T-helper 1 cell treated with Interleukin-12 subunit alpha and Interleukin-12 subunit beta and Interleukin-4 antibody, amounts not matched to agents 30 μg/mL and 1 μg/mL, for 36 hours (primary cell): ENCODE results near the gene CEP170B.
"Not testable (repeated sequence)": the region's sequence is repeated elsewhere in the genome, so short reads cannot be mapped to it uniquely, and the experiment has no call there.

Experiments
- H3K27ac Mint-ChIP-seq: one replicate; pipeline ENCODE4 v1.8.0; 2021; ENCODE audit warnings: mild to moderate bottlenecking, mixed read lengths
- H3K27me3 Mint-ChIP-seq: one replicate; pipeline ENCODE4 v1.8.0; 2021; ENCODE audit warnings: low read depth, mixed read lengths
- H3K36me3 Mint-ChIP-seq: one replicate; pipeline ENCODE4 v1.8.0; 2021; ENCODE audit warnings: low read depth, mixed read lengths
- H3K4me1 Mint-ChIP-seq: one replicate; pipeline ENCODE4 v1.8.0; 2021; ENCODE audit warnings: low read depth, mixed read lengths
- H3K4me3 Mint-ChIP-seq: one replicate; pipeline ENCODE4 v1.8.0; 2021; ENCODE audit warnings: mild to moderate bottlenecking, moderate library complexity, mixed read lengths
- H3K9me3 Mint-ChIP-seq: one replicate; pipeline ENCODE4 v1.8.0; 2021; ENCODE audit warnings: mixed read lengths

CEP170B gene

GRCh38 chr14:104938436-104938835 lies 73.4 kb downstream of the CEP170B start:
- peaks cover 21% of the 10 kb centered on the region for H3K27me3 Mint-ChIP-seq
- H3K4me3 Mint-ChIP-seq: no peak overlapping the region
- no peaks in the 10 kb centered on the region for H3K36me3 Mint-ChIP-seq
- no peak overlapping the region for H3K27ac Mint-ChIP-seq
- peaks cover 2% of the 10 kb centered on the region for H3K4me1 Mint-ChIP-seq
- no peaks in the 10 kb centered on the region for H3K9me3 Mint-ChIP-seq

DNA sequence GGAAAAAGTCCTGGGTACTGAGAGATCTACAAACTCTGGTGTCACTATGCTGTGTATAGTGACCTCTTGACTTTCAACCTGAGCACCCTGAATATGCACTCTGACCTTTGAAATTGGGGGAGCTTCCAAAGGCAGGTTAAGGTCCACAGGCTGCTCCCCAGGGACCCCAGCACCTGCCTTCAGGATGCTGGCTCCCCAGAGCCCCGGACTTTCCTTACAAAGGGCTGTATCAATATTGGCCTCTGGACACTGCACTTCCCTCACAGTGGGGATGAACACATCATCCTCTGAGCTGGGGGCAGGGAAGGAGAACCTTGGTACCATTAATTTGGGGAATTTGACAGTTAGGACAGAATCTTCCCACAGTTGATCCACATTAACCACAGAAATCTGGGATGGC lies 73.9 kb downstream of the CEP170B start:
- peaks cover 2% of the 10 kb centered on the region for H3K4me1 Mint-ChIP-seq
- H3K27ac Mint-ChIP-seq: no peak overlapping the region
- H3K36me3 Mint-ChIP-seq: no peaks in the 10 kb centered on the region
- H3K4me3 Mint-ChIP-seq: no peak overlapping the region
- no peaks in the 10 kb centered on the region for H3K9me3 Mint-ChIP-seq
- H3K27me3 Mint-ChIP-seq: peaks cover 21% of the 10 kb centered on the region

DNA sequence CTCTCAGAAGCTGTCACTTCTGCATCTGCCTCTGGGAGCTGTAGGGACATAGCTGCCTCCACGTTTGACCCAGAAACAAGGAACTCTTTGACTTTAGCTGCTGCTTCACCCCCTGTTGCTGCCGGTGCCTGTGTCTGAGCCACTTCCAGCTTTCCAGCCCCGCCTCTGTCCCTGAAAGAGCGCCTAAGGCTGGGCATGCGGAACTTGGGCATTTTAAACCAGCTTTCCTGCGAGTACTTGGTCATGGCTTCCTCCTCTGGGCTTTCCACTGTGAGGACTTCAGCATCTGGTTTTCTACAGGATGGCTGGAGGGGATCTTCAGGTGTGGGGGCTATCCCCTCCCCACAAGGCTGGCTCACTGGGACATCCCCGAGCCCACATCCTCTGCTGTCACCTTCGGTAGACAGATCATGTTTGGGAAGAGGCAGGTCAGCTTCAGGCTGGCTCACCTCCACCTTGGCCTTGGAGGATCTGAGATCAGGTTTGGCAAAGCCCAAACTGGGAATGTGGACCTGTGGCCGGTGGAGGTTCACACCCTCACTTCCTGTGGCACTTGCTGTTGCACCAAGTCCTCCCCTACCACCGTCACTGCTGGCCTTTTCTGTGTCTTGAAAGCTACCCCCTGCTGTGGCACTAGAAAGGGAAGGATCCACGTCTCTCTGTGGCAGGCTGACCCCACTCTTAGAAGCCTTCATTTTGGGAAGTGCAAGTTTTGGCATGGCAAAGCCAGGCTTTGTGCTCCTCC lies 74.8 kb downstream of the CEP170B start:
- Mint-ChIP-seq H3K27me3 (peaks cover 15% of the 10 kb centered on the region), H3K27ac (no peak overlapping the region), H3K4me3 (no peak overlapping the region), H3K36me3 (no peaks in the 10 kb centered on the region), H3K4me1 (no peaks in the 10 kb centered on the region), H3K9me3 (no peaks in the 10 kb centered on the region)

DNA sequence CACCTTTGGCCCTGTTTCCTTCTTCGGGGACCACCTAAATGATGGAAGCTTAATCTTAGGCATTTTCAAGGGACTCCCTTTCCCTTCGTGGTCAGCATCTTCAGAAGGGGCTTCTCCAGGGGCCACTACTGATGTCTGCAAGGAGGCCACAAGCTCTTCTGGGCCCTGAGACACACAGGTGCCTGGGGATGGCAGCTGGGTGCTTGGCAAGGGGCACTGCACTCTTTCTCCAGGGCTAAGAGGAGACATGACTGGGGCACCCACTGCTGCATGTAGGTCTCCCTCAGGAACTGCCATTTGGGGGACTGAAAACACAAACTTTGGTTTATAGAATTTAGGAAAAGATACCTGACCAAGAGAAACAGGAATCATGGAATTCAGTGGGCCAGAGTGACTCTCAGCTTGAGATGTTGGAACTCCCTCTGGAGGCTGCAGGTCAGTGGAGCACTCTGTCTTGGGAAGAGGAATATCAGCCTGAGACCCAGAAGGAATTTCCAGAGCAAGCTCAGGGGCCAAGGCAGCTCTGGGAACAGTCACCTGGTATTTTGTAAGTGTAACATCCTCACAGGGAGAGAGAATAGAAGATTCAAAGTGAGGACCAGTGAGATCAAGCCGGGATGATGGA lies 75.6 kb downstream of the CEP170B start:
- Mint-ChIP-seq H3K4me3 (no peak overlapping the region), H3K9me3 (no peaks in the 10 kb centered on the region), H3K4me1 (no peaks in the 10 kb centered on the region), H3K27ac (no peak overlapping the region), H3K27me3 (peaks cover 10% of the 10 kb centered on the region), H3K36me3 (no peaks in the 10 kb centered on the region)

DNA sequence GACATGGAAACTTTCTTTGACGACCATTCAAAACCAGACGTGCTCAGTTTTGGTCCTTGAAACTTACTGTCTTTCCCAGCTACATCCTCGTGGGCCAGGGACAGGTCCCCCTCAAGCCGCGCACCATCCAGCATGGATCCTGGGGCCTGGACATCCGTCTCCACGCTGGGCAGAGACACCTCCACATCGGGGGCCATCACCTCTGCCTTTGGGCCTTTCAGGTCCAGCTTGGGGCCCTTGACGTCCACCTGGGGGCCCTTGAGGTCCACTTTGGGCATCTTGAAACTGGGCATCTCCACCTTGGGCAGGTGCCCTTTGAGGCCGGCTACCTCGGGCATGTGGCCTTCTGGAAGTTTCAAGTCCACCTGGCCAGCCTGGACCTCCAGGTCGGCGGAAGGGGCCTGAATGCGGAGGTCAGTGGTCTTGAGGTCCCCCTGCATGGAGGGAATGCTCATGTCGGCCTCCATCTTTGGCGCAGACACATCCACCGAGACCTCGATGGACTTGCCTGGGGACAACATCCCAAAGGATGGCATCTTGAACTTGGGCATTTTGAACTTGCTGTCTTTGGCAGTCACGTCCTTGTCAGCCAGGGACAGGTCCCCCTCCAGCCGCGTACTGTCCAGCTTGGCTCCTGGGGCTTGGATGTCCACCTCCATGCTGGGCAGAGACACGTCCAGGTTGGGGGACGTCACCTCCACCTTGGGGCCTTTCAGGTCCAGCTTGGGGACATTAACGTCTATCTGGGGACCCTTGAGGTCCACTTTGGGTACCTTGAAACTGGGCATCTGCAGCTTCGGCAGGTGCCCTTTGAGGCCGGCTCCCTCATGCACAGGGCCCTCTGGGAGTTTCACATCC lies 76.7 kb downstream of the CEP170B start:
- Mint-ChIP-seq H3K27me3 (peaks cover 9% of the 10 kb centered on the region), H3K4me1 (no peaks in the 10 kb centered on the region), H3K27ac (no peak overlapping the region), H3K9me3 (no peaks in the 10 kb centered on the region), H3K4me3 (no peak overlapping the region), H3K36me3 (no peaks in the 10 kb centered on the region)

DNA sequence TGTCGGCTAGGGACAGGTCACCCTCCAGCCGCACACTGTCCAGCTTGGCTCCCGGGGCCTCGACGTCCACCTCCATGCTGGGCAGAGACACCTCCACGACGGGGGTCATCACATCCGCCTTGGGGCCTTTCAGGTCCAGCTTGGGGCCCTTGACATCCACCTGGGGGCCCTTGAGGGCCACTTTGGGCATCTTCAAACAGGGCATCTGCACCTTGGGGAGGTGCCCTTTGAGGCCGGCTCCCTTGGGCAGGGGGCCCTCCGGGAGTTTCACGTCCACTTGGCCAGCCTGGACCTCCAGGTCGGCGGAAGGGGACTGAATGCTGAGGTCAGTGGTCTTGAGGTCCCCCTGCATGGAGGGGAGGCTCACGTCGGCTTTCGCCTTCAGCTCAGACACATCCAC lies 77.5 kb downstream of the CEP170B start:
- Mint-ChIP-seq H3K4me1 (no peaks in the 10 kb centered on the region), H3K4me3 (no peak overlapping the region), H3K36me3 (no peaks in the 10 kb centered on the region), H3K27me3 (peaks cover 8% of the 10 kb centered on the region), H3K27ac (no peak overlapping the region), H3K9me3 (no peaks in the 10 kb centered on the region)

- not testable (repeated sequence) for H3K4me3 Mint-ChIP-seq, H3K9me3 Mint-ChIP-seq, H3K36me3 Mint-ChIP-seq, H3K27ac Mint-ChIP-seq, H3K27me3 Mint-ChIP-seq, H3K4me1 Mint-ChIP-seq
Observed at GRCh38 chr14:104943216-104944015, 78.3 kb downstream of the CEP170B start.

DNA sequence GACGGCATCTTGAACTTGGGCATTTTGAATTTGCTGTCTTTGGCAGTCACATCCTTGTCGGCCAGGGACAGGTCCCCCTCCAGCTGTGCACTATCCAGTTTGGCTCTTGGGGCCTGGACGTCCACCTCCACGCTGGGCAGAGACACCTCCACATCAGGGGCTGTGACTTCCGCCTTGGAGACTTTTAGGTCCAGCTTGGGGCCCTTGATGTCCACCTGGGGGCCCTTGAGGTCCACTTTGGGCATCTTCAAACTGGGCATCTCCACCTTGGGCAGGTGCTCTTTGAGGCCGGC lies 78.9 kb downstream of the CEP170B start:
- H3K27me3 Mint-ChIP-seq, H3K27ac Mint-ChIP-seq: not testable (repeated sequence)

DNA sequence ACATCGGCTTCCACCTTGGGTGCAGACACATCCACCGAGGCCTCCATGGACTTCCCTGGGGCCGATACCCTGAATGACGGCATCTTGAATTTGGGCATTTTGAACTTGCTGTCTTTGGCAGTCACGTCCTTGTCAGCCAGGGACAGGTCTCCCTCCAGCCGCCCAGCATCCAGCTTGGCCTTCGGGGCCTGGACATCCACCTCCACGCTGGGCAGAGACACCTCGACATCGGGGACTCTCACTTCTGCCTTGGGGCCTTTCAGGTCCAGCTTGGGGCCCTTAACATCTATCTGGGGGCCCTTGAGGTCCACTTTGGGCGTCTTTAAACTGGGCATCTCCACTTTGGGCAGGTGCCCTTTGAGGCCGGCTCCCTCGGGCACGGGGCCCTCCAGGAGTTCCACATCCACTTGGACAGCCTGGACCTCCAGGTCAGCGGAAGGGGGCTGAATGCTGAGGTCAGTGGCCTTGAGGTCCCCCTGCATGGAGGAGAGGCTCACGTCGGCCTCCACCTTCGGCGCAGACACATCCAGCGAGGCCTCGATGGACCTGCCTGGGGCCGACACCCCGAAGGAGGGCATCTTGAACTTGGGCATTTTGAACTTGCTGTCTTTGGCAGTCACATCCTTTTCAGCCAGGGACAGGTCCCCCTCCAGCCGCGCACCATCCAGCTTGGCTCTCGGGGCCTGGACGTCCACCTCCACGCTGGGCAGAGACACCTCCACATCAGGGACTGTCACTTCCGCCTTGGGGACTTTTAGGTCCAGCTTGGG lies 79.6 kb downstream of the CEP170B start:
- H3K27me3 Mint-ChIP-seq, H3K4me3 Mint-ChIP-seq, H3K36me3 Mint-ChIP-seq, H3K9me3 Mint-ChIP-seq, H3K4me1 Mint-ChIP-seq, H3K27ac Mint-ChIP-seq: not testable (repeated sequence)

More for the DNA sequence above, 78.9 kb downstream of the CEP170B start:
- not testable (repeated sequence) for H3K36me3 Mint-ChIP-seq, H3K4me1 Mint-ChIP-seq, H3K4me3 Mint-ChIP-seq, H3K9me3 Mint-ChIP-seq

- not testable (repeated sequence) for H3K4me3 Mint-ChIP-seq, H3K4me1 Mint-ChIP-seq, H3K9me3 Mint-ChIP-seq, H3K27me3 Mint-ChIP-seq, H3K36me3 Mint-ChIP-seq, H3K27ac Mint-ChIP-seq
Observed at GRCh38 chr14:104945266-104945665, 80.2 kb downstream of the CEP170B start.
